Hepatocyte (in vitro differentiated cells): ENCODE measurements around the gene CUX1. TPM values are rescaled to one million over a fixed set of nuclear protein-coding genes. Genes with fewer than 3 reads are reported as not detected.
"Not testable (repeated sequence)": the region's sequence is repeated elsewhere in the genome, so short reads cannot be mapped to it uniquely, and the experiment has no call there.

Experiments used
- DNase-seq: peaks from one replicate; pipeline ENCODE4 v3.0.0-alpha.2; 2016; ENCODE audit warnings: low spot score
- H2AFZ ChIP-seq: fragments of 200-600 bp; sonication (generic); 2 replicates; pipeline ENCODE4 v1.6.0; 2016; ENCODE audit warnings: antibody characterized with exemption, mild to moderate bottlenecking
- H3K27ac ChIP-seq: fragments of 200-600 bp; sonication (generic); 2 replicates; pipeline ENCODE4 v1.5.1; 2016; ENCODE audit warnings: mild to moderate bottlenecking
- H3K27me3 ChIP-seq: fragments of 200-600 bp; sonication (generic); 2 replicates; pipeline ENCODE4 v1.6.1; 2016
- H3K36me3 ChIP-seq: fragments of 200-600 bp; sonication (generic); replicated peaks from 2 replicates; pipeline ENCODE4 v1.5.1; 2016; ENCODE audit warnings: low read depth; ENCODE audit not compliant: insufficient read depth
- H3K4me1 ChIP-seq: fragments of 200-600 bp; sonication (generic); 2 replicates; pipeline ENCODE4 v1.5.1; 2016; ENCODE audit warnings: mild to moderate bottlenecking, moderate library complexity; ENCODE audit not compliant: insufficient read depth
- H3K4me2 ChIP-seq: fragments of 200-600 bp; sonication (generic); 2 replicates; pipeline ENCODE4 v1.6.0; 2016
- H3K4me3 ChIP-seq: fragments of 200-600 bp; sonication (generic); 2 replicates; pipeline ENCODE4 v1.5.1; 2016; ENCODE audit warnings: mild to moderate bottlenecking
- H3K79me2 ChIP-seq: fragments of 200-600 bp; sonication (generic); 2 replicates; pipeline ENCODE4 v1.6.0; 2017; ENCODE audit warnings: mild to moderate bottlenecking
- H3K9me2 ChIP-seq: fragments of 200-600 bp; sonication (generic); replicated peaks from 2 replicates; pipeline ENCODE4 v1.6.0; 2017; ENCODE audit warnings: mild to moderate bottlenecking; ENCODE audit not compliant: insufficient read depth
- H3K9me3 ChIP-seq: fragments of 200-600 bp; sonication (generic); 2 replicates; pipeline ENCODE4 v1.5.1; 2016; ENCODE audit warnings: low read depth, mild to moderate bottlenecking
- H4K20me1 ChIP-seq: fragments of 200-600 bp; sonication (generic); 2 replicates; pipeline ENCODE4 v1.6.0; 2016; ENCODE audit warnings: mild to moderate bottlenecking; ENCODE audit not compliant: insufficient read depth, poor library complexity, severe bottlenecking
- CTCF ChIP-seq: fragments of 200-600 bp; sonication (generic); IDR thresholded peaks from 2 replicates; pipeline ENCODE4 v1.5.1; 2016; ENCODE audit warnings: antibody characterized with exemption, mild to moderate bottlenecking; ENCODE audit not compliant: poor library complexity
- EZH2 ChIP-seq: fragments of 200-600 bp; sonication (generic); IDR thresholded peaks from 2 replicates; pipeline ENCODE4 v1.6.1; 2016; ENCODE audit warnings: antibody characterized with exemption, mild to moderate bottlenecking, borderline replicate concordance
- EZH2phosphoT487 ChIP-seq: fragments of 200-600 bp; sonication (generic); IDR thresholded peaks from one replicate; pipeline ENCODE4 v1.6.1; 2018; ENCODE audit warnings: antibody characterized with exemption, mild to moderate bottlenecking, low read depth, moderate library complexity; ENCODE audit not compliant: unreplicated experiment, severe bottlenecking
- WGBS: methylation state at CpG from one replicate; pipeline ENCODE4 v1.1.6; 2016; ENCODE audit warnings: low lambda C conversion rate; ENCODE audit errors: missing lambda C conversion rate; 5-methylcytosine and 5-hydroxymethylcytosine counted together
- polyA plus RNA-seq: library from polyadenylated mRNA; unstranded; fragments of >200 nt; fragmentation: Nextera tagmentation; extraction: Ambion mirVana; gene quantifications from 2 replicates; pipeline ENCODE4 v1.2.1, GENCODE V29; 2016
- total RNA-seq: library from RNA; depleted of rRNA; stranded (reverse); fragments of >200 nt; gene quantifications from 2 replicates; pipeline ENCODE4 v1.2.3, GENCODE V29; 2014

CUX1 gene
- total and polyA plus RNA-seq, 2 experiments from 2014 or later, result 60.1 to 76.8 TPM

DNA sequence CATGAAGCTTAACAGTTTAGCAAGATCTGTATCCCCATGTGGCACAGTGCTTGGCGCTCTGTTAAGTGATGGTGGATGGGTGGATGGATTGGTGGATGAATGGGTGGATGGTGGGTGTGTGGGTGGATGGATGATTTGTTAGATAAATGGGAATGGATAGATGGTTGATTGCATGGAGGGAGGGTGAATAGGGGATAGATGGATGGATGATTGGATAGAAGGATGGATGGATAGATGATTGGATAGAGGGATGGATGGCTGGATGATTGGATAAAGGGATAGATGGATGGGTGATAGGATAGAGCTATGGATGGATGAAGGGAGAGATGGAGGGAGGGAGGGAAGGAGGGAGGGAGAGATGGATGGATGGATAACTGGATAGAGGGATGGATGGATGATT lies 229.7 kb downstream of the CUX1 start:
- Histone ChIP-seq H3K4me2 (no peak overlapping the region), H3K4me3 (no peak overlapping the region), H3K4me1 (peaks cover 9% of the 10 kb centered on the region), H3K36me3 (no peaks in the 10 kb centered on the region), H3K27me3 (no peaks in the 10 kb centered on the region), H3K27ac (no peak overlapping the region), H4K20me1 (peaks cover 34% of the 10 kb centered on the region), H3K9me2 (no peaks in the 10 kb centered on the region), H3K79me2 (peaks cover 43% of the 10 kb centered on the region), H2AFZ (no peak overlapping the region), H3K9me3 (no peaks in the 10 kb centered on the region)
- TF ChIP-seq CTCF (no peak), EZH2phosphoT487 (no peak), EZH2 (no peak)
- no peak for DNase-seq
- WGBS, result 100% methylated on average over 1 of the region's 1 CpG

GRCh38 chr7:102049765-102050164 lies 232.3 kb downstream of the CUX1 start:
- H3K27me3 ChIP-seq, result no peaks in the 10 kb centered on the region
- no peaks in the 10 kb centered on the region for H3K9me2 ChIP-seq
- WGBS, result 89% methylated on average over 8 of the region's 8 CpGs
- no peaks in the 10 kb centered on the region for H3K36me3 ChIP-seq
- no peak overlapping the region for H3K27ac ChIP-seq
- peaks cover 37% of the 10 kb centered on the region for H3K79me2 ChIP-seq
- peaks cover 25% of the 10 kb centered on the region for H4K20me1 ChIP-seq
- no peak overlapping the region for H3K4me3 ChIP-seq
- TF ChIP-seq CTCF (no peak), EZH2 (no peak), EZH2phosphoT487 (no peak)
- no peak for DNase-seq
- peaks cover 7% of the 10 kb centered on the region for H3K4me1 ChIP-seq
- no peak overlapping the region for H3K4me2 ChIP-seq
- peaks cover 6% of the 10 kb centered on the region for H3K9me3 ChIP-seq
- H2AFZ ChIP-seq, result no peak overlapping the region

GRCh38 chr7:102050864-102051460 lies 233.5 kb downstream of the CUX1 start:
- Histone ChIP-seq H4K20me1 (peaks cover 18% of the 10 kb centered on the region), H3K27me3 (no peaks in the 10 kb centered on the region), H3K27ac (no peak overlapping the region), H3K4me1 (peaks cover under 1% of the 10 kb centered on the region), H2AFZ (no peak overlapping the region), H3K79me2 (peaks cover 46% of the 10 kb centered on the region), H3K9me3 (peaks cover 9% of the 10 kb centered on the region), H3K4me3 (no peak overlapping the region), H3K36me3 (no peaks in the 10 kb centered on the region), H3K4me2 (no peak overlapping the region), H3K9me2 (no peaks in the 10 kb centered on the region)
- DNase-seq, result no peak
- TF ChIP-seq EZH2phosphoT487 (no peak), CTCF (no peak), EZH2 (no peak)
- WGBS, result 94% methylated on average over 13 of the region's 13 CpGs

GRCh38 chr7:102051736-102052135 lies 234.3 kb downstream of the CUX1 start:
- not testable (repeated sequence) for H3K4me1 ChIP-seq, H3K27ac ChIP-seq, H2AFZ ChIP-seq, H3K4me2 ChIP-seq, H3K9me2 ChIP-seq, DNase-seq, H3K4me3 ChIP-seq, H3K27me3 ChIP-seq, H3K9me3 ChIP-seq, H3K36me3 ChIP-seq
- H4K20me1 ChIP-seq, result peaks cover 13% of the 10 kb centered on the region
- 92% methylated on average over 10 of the region's 10 CpGs for WGBS
- H3K79me2 ChIP-seq, result peaks cover 44% of the 10 kb centered on the region
